GM19099 (cell line): ENCODE measurements around the gene STK38L.
A peak's percentile ranks its signal among the peaks of the same experiment; 100 is the strongest.

Experiments used
- POLR2A ChIP-seq: IDR thresholded peaks from 3 replicates; pipeline ENCODE4 v1.6.1; 2011; ENCODE audit warnings: low read depth; ENCODE audit not compliant: insufficient read length; ENCODE audit errors: extremely low read depth

The STK38L gene

DNA sequence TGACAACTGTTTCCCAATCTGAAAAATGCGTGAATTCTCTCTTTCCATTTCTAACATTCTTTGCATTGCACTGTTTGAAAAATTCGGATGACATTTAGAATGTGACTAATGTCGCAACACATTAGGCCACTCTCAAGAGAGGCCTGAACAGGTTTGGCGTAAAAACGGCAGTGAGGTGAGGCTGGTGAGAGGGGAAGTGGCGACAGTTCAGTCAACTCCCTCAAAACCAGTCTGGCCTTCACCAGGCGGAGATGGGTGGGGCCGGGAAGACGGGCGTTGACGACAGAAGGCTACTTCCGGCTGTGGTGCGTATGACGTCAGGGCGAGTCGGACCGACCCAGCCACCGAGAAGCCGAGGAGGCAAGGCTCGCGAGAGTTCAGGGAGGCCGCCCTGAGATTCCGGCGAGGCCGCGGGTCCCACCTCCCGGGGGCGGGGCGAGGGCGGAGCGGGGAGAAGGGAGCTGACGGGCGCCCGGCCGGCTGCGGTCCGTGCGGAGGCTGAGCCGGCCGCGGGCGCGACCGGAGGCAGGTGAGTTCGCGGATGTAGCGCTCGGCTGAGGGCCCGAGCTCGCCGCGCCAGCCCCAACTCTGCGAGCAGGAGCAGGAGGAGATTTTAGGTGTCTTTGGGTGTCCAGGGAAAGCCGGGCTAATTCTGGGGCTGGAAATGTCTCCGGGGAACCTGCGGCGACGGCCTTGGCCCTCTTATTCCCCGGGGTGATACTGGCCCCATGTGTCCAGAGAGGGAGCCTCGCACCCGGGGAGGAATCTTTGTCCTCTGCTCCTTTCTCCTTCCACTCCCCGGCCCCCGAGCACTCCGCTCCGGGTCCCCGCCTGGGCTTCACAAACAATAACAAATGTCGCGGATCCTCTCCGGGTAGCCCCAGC lies at the start of gene STK38L:
STK38L (plus strand) TSS at position 483 of the 885 bp plus-strand sequence. CDS start 53,435 bp downstream, outside the sequence.
- TF ChIP-seq POLR2A, result peak; percentile 99

DNA sequence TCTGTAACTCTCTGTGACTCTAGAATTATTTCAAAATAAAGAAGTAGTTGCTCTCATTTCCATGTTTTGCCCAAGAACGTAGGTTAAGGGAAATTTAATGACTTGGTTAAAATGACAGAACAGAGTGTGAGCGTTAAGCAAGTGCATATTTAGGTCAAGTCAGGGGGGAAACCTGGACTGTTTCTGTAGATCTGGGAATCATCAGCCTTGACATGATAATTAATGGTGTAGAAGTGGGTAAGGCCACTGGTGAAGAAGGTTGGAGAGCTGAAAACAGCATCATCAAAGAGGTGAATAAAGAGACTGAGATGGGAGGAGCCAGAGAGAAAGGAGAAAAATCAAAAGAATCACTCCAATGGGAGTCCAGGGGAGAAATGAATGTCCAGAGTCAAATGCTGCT lies 49.4 kb upstream of the STK38L start:
- TF ChIP-seq POLR2A, result no peak

DNA sequence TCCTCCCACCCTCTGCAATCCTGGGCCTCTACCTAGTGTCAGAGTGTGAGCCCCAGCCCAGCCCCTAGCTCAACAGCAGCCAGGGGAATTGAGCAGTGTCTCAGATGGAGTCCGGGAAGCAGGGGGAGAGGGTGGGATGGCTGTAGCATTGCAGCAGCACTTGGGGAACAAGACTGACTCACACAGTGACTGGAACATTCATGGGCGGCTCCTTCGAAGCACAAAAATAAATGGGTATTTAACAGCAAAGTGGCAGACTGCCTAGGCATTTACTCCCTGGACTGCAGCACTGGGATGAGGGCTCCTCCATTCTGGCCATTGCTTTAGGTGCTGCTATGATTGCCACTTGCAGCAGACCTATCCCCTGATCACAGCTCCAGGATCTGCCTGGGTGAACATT lies 46.0 kb upstream of the STK38L start:
- TF ChIP-seq POLR2A, result no peak

DNA sequence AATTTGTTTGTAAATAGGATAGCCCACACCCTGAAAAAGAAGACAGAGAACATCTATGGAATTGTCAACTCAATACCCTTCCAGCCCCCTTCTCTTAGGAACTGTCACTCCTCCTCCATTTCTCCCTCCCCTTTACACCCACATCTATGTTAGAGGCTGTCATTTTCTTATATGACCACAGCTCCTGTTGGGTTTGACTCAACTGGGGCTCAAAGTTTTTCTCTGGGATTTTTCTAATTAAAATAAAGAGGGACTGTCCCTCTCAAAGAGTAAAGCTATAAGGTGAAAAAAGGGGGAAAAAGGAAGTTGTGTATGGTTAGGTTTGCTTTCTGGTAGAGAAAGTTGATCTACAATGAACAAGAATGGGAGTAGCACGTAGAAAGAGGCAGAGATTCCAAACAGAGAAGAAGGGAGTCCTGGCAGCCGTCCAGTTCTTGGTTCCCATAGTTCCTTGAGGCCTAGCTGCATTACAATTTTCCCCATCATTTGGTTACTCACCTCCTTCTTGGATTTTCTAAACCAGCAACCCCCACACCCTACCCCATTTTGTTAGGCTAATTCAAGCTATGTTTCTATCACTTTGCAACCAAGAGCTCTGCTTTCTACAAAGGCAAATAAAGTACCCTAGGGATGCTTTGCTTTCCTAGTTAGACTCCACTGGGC lies 44.3 kb upstream of the STK38L start:
- no peak for TF ChIP-seq POLR2A

DNA sequence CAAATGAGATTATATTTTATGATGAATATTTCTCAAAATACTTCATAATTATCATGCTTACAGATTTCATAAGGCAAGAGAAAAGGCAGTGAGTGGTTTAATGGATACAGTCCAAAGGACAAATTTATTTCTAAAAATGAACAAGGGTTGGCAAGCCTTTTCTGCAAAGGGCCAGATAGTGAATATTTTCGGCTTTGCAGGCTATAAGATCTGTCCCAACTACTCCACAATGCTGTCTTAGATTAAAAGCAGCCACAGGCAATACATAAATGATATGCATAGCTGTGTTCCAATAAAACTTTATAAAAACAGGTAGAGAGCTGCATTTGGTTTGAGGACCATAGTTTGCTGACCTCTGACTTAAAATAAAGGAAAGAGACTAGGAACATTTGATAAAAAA lies 42.9 kb upstream of the STK38L start:
- TF ChIP-seq POLR2A, result no peak

DNA sequence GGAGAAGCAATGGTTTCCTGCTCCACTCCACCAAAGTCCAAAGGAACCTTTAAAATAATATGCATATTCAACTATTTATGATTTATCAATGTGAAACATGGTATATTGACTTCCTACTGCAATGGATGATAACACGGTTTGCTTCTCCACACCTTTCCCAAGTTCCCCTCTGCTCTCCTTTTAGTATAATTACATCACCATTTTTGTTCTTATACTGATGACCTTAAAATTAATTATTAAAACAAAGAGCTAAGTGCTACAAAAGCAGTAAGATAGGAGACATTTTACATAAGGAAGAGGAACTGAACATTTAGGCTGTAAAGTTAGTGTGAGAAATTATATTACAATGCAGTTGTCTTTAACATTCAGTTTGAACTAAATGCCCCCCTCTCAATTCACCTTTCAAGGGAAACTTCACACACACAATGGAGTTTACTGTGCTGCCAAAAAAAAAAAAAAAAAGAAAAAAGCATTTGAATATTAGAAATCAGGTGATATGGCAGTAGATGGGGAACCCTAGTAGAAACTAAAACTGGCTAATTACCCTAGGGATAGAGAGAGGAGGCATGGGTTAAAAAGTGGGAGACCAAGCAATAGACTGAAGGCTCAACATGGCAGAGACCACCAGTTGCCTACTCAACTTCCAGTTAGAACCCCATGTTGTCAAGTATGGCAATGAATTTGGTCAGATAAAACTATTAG lies 37.1 kb upstream of the STK38L start:
- TF ChIP-seq POLR2A, result no peak

DNA sequence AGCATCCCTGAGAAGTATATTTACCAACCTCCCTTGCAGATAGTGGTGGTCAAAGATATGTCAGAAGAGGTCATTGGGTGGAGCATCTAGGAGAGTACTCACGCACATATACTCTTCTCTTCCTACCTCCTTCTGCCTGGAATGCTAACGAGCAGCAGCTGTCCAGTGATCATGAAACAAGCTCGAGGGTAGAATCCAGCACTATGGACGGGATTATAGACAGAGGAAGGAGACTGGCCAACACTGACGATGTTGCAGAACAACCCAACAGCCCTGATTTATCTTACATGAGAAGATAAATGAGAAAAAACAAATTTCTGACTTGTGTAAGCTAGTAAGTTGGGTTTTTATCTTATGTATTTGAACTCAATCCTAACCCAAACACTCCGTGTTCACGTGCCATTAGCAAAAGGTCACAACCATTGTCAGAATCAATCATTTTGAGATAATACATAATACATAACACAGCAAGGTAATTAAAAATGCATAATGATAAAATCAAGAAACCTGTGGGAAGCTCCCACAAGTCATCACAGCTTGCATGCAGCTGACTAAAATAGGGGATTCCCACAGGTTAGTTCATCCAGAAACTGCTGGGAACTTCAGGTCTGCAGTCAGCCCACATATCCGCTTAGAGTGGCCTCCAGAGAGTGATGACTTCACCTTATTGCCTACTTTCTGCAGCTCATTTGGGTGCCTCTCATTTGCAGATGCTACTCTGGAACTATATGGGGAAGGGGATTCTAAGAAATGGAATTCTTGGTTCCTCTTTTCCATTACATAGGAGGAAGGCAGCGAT lies 36.3 kb upstream of the STK38L start:
- TF ChIP-seq POLR2A, result no peak

DNA sequence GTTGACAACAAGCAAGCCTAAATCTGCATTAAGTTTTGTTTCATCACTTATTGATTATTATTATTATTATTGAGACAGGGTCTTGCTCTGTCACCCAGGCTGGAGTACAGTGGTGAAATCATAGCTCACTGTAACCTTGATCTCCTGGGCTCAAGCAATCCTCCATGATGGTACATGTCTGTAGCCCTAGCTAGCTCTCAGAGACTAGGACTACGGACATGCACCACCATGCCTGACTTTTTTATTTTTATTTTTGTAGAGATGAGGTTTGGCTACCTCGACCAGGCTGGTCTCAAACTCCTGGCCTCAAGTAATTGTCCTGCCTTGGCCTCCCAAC lies 35.7 kb upstream of the STK38L start:
- TF ChIP-seq POLR2A, result no peak

DNA sequence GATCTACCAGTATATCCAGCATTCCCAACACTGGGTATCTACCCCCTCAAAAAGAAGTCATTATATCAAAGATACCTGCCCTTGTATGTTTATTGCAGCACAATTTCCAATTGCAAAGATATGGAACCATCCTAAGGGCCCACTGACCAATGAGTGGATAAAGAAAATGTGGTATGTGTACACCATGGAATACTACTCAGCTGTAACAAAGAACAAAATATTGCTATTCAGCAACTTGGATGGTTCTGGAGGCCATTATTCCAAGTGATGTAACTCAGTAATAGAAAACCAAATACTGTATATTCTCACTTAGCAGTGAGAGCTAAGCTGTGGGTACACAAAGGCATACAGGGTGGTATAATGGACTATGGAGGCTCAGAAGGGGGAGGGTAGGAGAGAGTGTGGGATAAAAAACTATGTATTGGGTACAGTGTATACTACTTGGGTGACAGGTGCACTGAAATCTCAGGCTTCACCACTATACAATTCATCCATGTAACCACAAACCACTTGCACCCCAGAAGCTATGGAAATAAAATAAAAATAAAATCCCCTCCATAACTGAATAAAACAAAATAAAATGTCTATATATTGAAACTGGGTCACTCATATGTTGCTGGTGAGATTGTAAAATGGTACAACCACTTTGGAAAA lies 34.7 kb upstream of the STK38L start:
- no peak for TF ChIP-seq POLR2A

DNA sequence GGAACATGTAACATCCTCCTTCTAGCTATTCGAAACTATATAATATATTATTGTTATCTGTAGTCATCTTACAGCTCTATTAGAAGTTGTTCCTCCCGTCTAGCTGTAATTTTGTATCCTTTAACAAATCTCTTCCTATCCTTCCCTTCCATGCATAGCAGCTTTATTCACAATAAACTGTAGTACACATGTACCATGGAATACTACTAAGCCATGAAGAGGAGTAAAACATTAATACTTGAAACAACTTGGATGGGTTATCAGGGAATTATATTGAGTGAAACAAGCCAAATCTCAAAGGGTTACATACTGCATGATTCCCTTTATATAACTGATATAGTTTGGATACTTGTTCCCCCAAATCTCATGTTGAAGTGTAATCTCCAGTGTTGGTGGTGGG lies 33.9 kb upstream of the STK38L start:
- no peak for TF ChIP-seq POLR2A

DNA sequence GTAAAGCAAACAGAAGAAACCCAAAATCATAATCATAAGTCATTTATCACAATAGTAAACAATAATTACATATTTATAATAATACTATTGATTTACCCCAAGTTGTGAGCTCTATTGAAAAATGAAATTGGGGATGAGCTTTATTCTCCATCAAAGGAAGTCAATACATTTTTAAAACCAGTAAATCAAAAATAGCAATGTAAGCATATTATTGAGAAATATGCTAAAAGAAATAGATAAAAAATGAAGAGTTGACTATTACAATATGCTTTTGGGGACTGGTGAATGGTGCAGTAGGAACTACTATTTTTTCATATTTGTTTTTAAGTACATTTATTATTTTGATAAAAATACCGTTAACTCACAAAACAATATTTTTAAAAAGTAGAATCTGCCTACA lies 31.2 kb upstream of the STK38L start:
- no peak for TF ChIP-seq POLR2A

DNA sequence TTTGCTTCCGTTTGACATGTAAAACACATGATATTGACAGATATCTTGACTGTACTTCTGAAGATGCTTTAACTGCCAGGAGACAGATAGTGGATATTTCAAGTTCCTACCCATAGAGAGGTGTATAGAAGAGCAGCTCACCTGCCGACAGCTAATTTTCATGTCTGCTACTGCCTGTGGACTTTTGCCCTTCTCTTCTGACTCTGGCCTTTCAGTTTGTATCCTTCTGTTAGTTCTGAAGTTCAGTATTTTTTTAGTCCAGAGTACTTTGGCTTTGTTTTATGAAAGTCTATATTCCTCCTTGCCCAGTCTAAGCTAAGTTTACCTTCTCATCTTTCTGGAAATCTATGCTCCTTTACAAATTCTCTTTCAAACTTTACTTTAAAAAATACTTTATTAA lies 30.8 kb upstream of the STK38L start:
- TF ChIP-seq POLR2A, result no peak

DNA sequence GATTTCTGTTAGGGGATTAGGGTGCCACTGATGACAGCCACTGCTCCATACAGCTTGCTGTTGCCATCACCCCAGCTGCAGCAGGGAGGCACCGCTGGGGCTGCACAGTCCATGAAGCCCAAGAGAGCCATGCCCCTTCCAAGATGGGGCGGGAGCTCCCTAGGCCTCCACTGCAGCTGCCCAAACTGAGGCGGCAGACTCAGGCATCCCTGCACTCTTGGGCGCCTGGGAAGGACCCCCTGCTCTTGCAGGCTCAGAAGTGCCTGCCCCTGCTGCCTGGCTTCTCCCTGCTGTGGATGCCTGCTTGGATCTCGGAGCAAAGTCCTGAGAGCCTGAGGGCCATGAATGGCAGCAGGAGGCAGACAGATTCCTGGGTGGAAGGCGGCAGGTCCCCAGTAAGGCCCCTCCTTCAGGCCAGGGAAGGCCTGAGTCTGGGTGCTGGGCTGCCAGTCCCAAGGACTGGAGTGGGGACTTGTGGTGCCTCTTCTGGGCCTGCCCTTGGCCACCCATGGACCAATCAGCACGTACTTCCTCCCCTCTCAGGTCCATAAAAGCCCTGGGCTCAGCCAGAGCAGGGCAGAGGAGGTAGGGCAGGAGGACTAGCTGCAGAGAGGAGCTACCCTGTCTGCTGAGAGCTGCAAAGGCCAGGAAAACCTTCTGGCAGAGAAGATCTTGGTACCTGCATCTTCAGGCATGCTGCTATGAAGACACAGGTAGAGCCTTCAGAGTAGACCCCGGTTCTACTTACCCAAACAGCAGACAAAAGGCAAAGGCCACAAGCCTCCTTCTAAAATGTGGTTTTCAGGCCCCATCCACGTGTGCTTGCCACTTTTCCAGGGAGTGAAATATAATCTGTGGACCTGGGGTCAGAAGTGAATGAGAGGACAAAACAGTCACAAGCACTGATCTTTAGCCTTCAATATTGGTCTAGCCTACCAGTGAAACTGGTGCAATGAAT lies 30.0 kb upstream of the STK38L start:
- TF ChIP-seq POLR2A, result no peak
